CD14-positive monocyte (primary cell): ENCODE results near the gene TAS2R14. TPM values are rescaled to one million over a fixed set of nuclear protein-coding genes. Genes with fewer than 3 reads are reported as not detected.

Experiments
- DNase-seq, 3 donors: peaks; one replicate each; pipeline ENCODE4 v3.0.0-alpha.2; 2011 to 2022
- H2AFZ ChIP-seq: 2 replicates; pipeline ENCODE4 v1.6.0; 2012; ENCODE audit warnings: mild to moderate bottlenecking, low read depth, low read length, inconsistent platforms; ENCODE audit not compliant: insufficient read depth, poor library complexity, severe bottlenecking
- H3K27ac ChIP-seq, 2 donors: 1 replicate in 1 of 2; 2 replicates in 1 of 2; pipeline ENCODE4 v1.5.1; 2012 to 2013; ENCODE audit warnings: low read length in 2 of 2, control low read depth in 1 of 2, inconsistent platforms in 1 of 2, low read depth in 1 of 2, mild to moderate bottlenecking in 1 of 2
- H3K27me3 ChIP-seq, 2 donors: one replicate each; pipeline versions ENCODE4 v1.6.0 to v1.6.1; 2011 to 2013; ENCODE audit warnings: low read length in 2 of 2; ENCODE audit not compliant: control insufficient read depth in 2 of 2, insufficient read depth in 2 of 2
- H3K36me3 ChIP-seq, 2 donors: replicated peaks in 1 of 2; 1 replicate in 1 of 2; 2 replicates in 1 of 2; pipeline versions ENCODE4 v1.5.1 to v1.6.1; 2012 to 2013; ENCODE audit warnings: low read length in 2 of 2, control low read depth in 1 of 2, inconsistent platforms in 1 of 2, mild to moderate bottlenecking in 1 of 2; ENCODE audit not compliant: insufficient read depth in 2 of 2, control insufficient read depth in 1 of 2
- H3K4me1 ChIP-seq, 2 donors: 1 replicate in 1 of 2; 2 replicates in 1 of 2; pipeline versions ENCODE4 v1.5.1 to v1.6.1; 2012 to 2013; ENCODE audit warnings: low read length in 2 of 2, control low read depth in 1 of 2, inconsistent platforms in 1 of 2, mild to moderate bottlenecking in 1 of 2, moderate library complexity in 1 of 2; ENCODE audit not compliant: insufficient read depth in 2 of 2, control insufficient read depth in 1 of 2
- H3K4me2 ChIP-seq: replicated peaks from 2 replicates; pipeline ENCODE3; 2012; ENCODE audit warnings: low read length, moderate library complexity, mild to moderate bottlenecking; ENCODE audit not compliant: poor library complexity, severe bottlenecking; ENCODE audit errors: extremely low read depth
- H3K4me3 ChIP-seq, 3 experiments: fragments of 200-600 bp in 1 of 3; sonication (generic) in 1 of 3; replicated peaks in 1 of 3; 1 replicate in 2 of 3; 2 replicates in 1 of 3; pipeline ENCODE4 v1.5.1; 2011 to 2013; ENCODE audit warnings: low read length in 3 of 3, mild to moderate bottlenecking in 3 of 3, control low read depth in 2 of 3, low read depth in 2 of 3, inconsistent platforms in 1 of 3, moderate library complexity in 1 of 3
- H3K79me2 ChIP-seq: 2 replicates; pipeline ENCODE4 v1.6.0; 2012; ENCODE audit warnings: mild to moderate bottlenecking, control low read depth, inconsistent platforms, low read length, moderate library complexity; ENCODE audit not compliant: insufficient read depth
- H3K9ac ChIP-seq: 2 replicates; pipeline ENCODE4 v1.6.0; 2017; ENCODE audit warnings: low read length, mild to moderate bottlenecking; ENCODE audit not compliant: insufficient read depth, poor library complexity, severe bottlenecking
- H3K9me3 ChIP-seq, 2 donors: replicated peaks in 1 of 2; 1 replicate in 1 of 2; 2 replicates in 1 of 2; pipeline versions ENCODE4 v1.5.1 to v1.6.1; 2012 to 2013; ENCODE audit warnings: low read length in 2 of 2, control low read depth in 1 of 2; ENCODE audit not compliant: control insufficient read depth in 1 of 2, insufficient read depth in 1 of 2
- H4K20me1 ChIP-seq: 2 replicates; pipeline ENCODE4 v1.6.0; 2012; ENCODE audit warnings: mild to moderate bottlenecking, low read length, control low read depth, moderate library complexity; ENCODE audit not compliant: insufficient read depth
- H3K27ac Mint-ChIP-seq, 7 donors: one replicate each; pipeline ENCODE4 v1.8.0; 2020; ENCODE audit warnings: mild to moderate bottlenecking in 7 of 7, mixed read lengths in 7 of 7, moderate library complexity in 6 of 7, inconsistent platforms in 2 of 7
- H3K27me3 Mint-ChIP-seq, 3 donors: one replicate each; pipeline ENCODE4 v1.8.0; 2021 to 2022; ENCODE audit warnings: low read depth in 3 of 3, mild to moderate bottlenecking in 3 of 3, mixed read lengths in 3 of 3, moderate library complexity in 3 of 3, inconsistent platforms in 1 of 3
- H3K36me3 Mint-ChIP-seq, 2 donors: one replicate each; pipeline ENCODE4 v1.8.0; 2020; ENCODE audit warnings: mixed read lengths in 2 of 2, inconsistent platforms in 1 of 2, mild to moderate bottlenecking in 1 of 2
- H3K4me1 Mint-ChIP-seq: one replicate; pipeline ENCODE4 v1.8.0; 2020; ENCODE audit warnings: mild to moderate bottlenecking, mixed read lengths
- H3K4me3 Mint-ChIP-seq, 2 donors: one replicate each; pipeline ENCODE4 v1.8.0; 2020; ENCODE audit warnings: mild to moderate bottlenecking in 2 of 2, mixed read lengths in 2 of 2, moderate library complexity in 1 of 2
- H3K9me3 Mint-ChIP-seq, 7 donors: one replicate each; pipeline ENCODE4 v1.8.0; 2020 to 2022; ENCODE audit warnings: mixed read lengths in 7 of 7, mild to moderate bottlenecking in 6 of 7, moderate library complexity in 6 of 7, inconsistent platforms in 2 of 7
- WGBS: methylation state at CpG from one replicate; pipeline ENCODE4 v1.1.5; 2013; ENCODE audit warnings: missing lambda C conversion rate; ENCODE audit not compliant: insufficient coverage; 5-methylcytosine and 5-hydroxymethylcytosine counted together
- intact Hi-C, 2 donors: fragments of 100-400 bp; cut with micrococcal nuclease; formaldehyde crosslinking; loops; one replicate each; pipeline versions ENCODE4 v1.15.0 to v1.15.1; 2023
- polyA plus RNA-seq, 3 donors: library from polyadenylated mRNA; depleted of rRNA in 1 of 3; unstranded in 2 of 3; stranded (reverse) in 1 of 3; fragments of 300-500 nt in 2 of 3; fragments of >200 nt in 1 of 3; fragmentation: Illumina TruSeq in 2 of 3; gene quantifications; 1 replicate in 2 of 3; 2 replicates in 1 of 3; pipeline ENCODE4 v1.2.3, GENCODE V29; 2012 to 2021
- TF ChIP-seq, protein P1 (sequence below): fragments of 200-600 bp; IDR thresholded peaks from one replicate; pipeline ENCODE4 v1.8.0; 2022; ENCODE audit warnings: antibody characterized with exemption, mild to moderate bottlenecking

Gene TAS2R14
- polyA plus RNA-seq, 3 donors: 0.53 to 1.5 (median 0.61) TPM

DNA sequence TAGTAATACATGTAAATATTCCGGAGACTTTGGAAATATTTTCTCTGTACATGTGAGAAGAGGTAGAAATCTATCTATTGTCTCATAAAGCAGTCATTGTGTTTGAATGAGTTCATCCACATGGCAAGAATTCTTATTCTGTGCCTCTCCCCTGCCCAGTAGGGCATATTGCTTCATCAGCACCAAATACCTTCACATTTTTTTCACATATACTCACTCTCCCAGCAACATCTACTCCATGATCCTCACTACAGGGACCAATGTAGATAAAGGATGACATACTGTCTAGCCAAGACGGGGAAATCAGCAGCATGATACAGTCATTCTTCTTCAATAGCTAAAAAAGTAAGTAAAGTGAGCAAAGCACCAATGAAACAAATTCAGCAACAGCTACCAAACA is 1.3 kb upstream of the TAS2R14 start:
- intact Hi-C loops: no loop called here
- H3K9ac ChIP-seq: no peak overlapping the region
- H3K9me3 ChIP-seq: peaks cover 0 to 2% of the 10 kb centered on the region in 2 donors
- no CpG with 5 or more reads among the region's 2 CpGs for WGBS
- H3K4me1 ChIP-seq: no peaks in the 10 kb centered on the region
- Mint-ChIP-seq H3K4me3 (no peak overlapping the region), H3K9me3 (peaks cover under 1 to 6% (median 4%) of the 10 kb centered on the region in 7 donors), H3K27ac (no peak overlapping the region), H3K4me1 (peaks cover 3% of the 10 kb centered on the region), H3K27me3 (peaks cover 0 to 1% (median 0%) of the 10 kb centered on the region in 3 donors), H3K36me3 (peaks cover 0 to 3% of the 10 kb centered on the region in 2 donors)
- no peaks in the 10 kb centered on the region for H4K20me1 ChIP-seq
- no peak overlapping the region for H3K4me3 ChIP-seq
- DNase-seq: no peak
- no peaks in the 10 kb centered on the region for H3K79me2 ChIP-seq
- H3K36me3 ChIP-seq: no peaks in the 10 kb centered on the region
- H2AFZ ChIP-seq: no peak overlapping the region
- H3K27ac ChIP-seq: no peak overlapping the region
- H3K4me2 ChIP-seq: no peak overlapping the region
- no peaks in the 10 kb centered on the region for H3K27me3 ChIP-seq
- TF ChIP-seq, protein P1, sequence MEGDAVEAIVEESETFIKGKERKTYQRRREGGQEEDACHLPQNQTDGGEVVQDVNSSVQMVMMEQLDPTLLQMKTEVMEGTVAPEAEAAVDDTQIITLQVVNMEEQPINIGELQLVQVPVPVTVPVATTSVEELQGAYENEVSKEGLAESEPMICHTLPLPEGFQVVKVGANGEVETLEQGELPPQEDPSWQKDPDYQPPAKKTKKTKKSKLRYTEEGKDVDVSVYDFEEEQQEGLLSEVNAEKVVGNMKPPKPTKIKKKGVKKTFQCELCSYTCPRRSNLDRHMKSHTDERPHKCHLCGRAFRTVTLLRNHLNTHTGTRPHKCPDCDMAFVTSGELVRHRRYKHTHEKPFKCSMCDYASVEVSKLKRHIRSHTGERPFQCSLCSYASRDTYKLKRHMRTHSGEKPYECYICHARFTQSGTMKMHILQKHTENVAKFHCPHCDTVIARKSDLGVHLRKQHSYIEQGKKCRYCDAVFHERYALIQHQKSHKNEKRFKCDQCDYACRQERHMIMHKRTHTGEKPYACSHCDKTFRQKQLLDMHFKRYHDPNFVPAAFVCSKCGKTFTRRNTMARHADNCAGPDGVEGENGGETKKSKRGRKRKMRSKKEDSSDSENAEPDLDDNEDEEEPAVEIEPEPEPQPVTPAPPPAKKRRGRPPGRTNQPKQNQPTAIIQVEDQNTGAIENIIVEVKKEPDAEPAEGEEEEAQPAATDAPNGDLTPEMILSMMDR: no peak

DNA sequence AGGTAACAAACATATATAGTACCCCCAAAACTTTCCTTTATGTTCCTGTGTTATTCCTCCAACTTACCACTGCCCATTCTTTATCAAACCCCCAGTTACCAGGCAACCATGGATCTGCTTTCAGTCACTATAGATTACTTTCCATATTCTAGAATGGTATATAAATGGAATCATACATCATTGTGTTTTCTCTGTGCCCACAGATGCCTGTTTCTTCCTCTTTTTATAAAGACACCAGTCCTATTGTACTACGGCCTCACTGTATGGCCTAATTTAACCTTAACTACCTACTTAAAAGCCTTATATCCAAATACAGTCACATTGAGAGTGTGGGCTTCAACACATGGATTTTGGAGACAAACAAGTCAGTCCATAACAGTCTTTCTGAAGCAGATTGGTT is 2.6 kb downstream of the TAS2R14 start:
- Histone ChIP-seq H3K4me2 (no peak overlapping the region), H3K27ac (no peak overlapping the region), H4K20me1 (no peaks in the 10 kb centered on the region), H3K79me2 (no peaks in the 10 kb centered on the region), H2AFZ (no peak overlapping the region), H3K9ac (no peak overlapping the region), H3K27me3 (no peaks in the 10 kb centered on the region), H3K4me3 (no peak overlapping the region), H3K4me1 (no peaks in the 10 kb centered on the region), H3K9me3 (no peaks in the 10 kb centered on the region), H3K36me3 (no peaks in the 10 kb centered on the region)
- H3K36me3 Mint-ChIP-seq: peaks cover 0 to 3% of the 10 kb centered on the region in 2 donors
- H3K9me3 Mint-ChIP-seq: no peaks in the 10 kb centered on the region
- TF ChIP-seq, protein P1: no peak
- H3K27me3 Mint-ChIP-seq: peaks cover 0 to 1% (median 0%) of the 10 kb centered on the region in 3 donors
- intact Hi-C loops: no loop called here
- no peak for DNase-seq
- H3K27ac Mint-ChIP-seq: no peak overlapping the region
- WGBS: no CpG with 5 or more reads among the region's 1 CpG
- H3K4me1 Mint-ChIP-seq: peaks cover 3% of the 10 kb centered on the region
- H3K4me3 Mint-ChIP-seq: no peak overlapping the region
